Sigmoid colon (tissue), 7 donors: Measurements from ENCODE around the gene SVEP1. TPM values are rescaled to one million over a fixed set of nuclear protein-coding genes. Genes with fewer than 3 reads are reported as not detected.
A peak's percentile ranks its signal among the peaks of the same experiment; 100 is the strongest.

Source experiments
- DNase-seq: peaks from one replicate; pipeline ENCODE4 v3.0.0-alpha.2; 2019
- H3K27ac ChIP-seq, 4 donors: fragments of 200-600 bp; sonication (generic); one replicate each; pipeline ENCODE4 v1.5.1; 2016 to 2019; ENCODE audit warnings: mild to moderate bottlenecking in 1 of 4
- H3K27me3 ChIP-seq, 3 donors: fragments of 200-600 bp; sonication (generic); one replicate each; pipeline ENCODE4 v1.5.1; 2019; ENCODE audit warnings: mild to moderate bottlenecking in 1 of 3
- H3K36me3 ChIP-seq, 4 donors: fragments of 200-600 bp; sonication (generic); one replicate each; pipeline ENCODE4 v1.5.1; 2016 to 2019
- H3K4me1 ChIP-seq, 4 donors: fragments of 200-600 bp; sonication (generic); one replicate each; pipeline ENCODE4 v1.5.1; 2017 to 2019
- H3K4me3 ChIP-seq, 4 donors: fragments of 200-600 bp; sonication (generic); one replicate each; pipeline ENCODE4 v1.5.1; 2017 to 2019; ENCODE audit warnings: mild to moderate bottlenecking in 2 of 4, moderate library complexity in 1 of 4
- H3K9me3 ChIP-seq, 4 donors: fragments of 200-600 bp in 3 of 4; sonication (generic) in 3 of 4; one replicate each; pipeline versions ENCODE4 v1.5.1 to v1.6.1; 2013 to 2019
- CTCF ChIP-seq, 4 experiments: fragments of 450-650 bp in 3 of 4; fragments of 200-600 bp in 1 of 4; IDR thresholded peaks; one replicate each; pipeline ENCODE4 v1.5.1; 2016 to 2019; ENCODE audit warnings: antibody characterized with exemption in 4 of 4, mild to moderate bottlenecking in 3 of 4, moderate library complexity in 2 of 4
- EP300 ChIP-seq, 4 donors: sonication (generic); formaldehyde crosslinking; IDR thresholded peaks; one replicate each; pipeline ENCODE4 v1.6.1; 2017; ENCODE audit warnings: antibody characterized with exemption in 4 of 4
- POLR2A ChIP-seq, 2 donors: fragments of 450-650 bp; IDR thresholded peaks; one replicate each; pipeline ENCODE4 v1.6.1; 2016; ENCODE audit warnings: antibody characterized with exemption in 2 of 2, mild to moderate bottlenecking in 2 of 2, moderate library complexity in 2 of 2
- POLR2AphosphoS5 ChIP-seq, 4 donors: sonication (generic); formaldehyde crosslinking; IDR thresholded peaks; one replicate each; pipeline ENCODE4 v1.6.1; 2017; ENCODE audit warnings: antibody characterized with exemption in 4 of 4
- WGBS, 2 donors: extraction: QIAGEN DNeasy Blood & Tissue Kit; methylation state at CpG; one replicate each; pipeline ENCODE4 v1.1.7; 2013; 5-methylcytosine and 5-hydroxymethylcytosine counted together
- intact Hi-C: fragments of 100-400 bp; cut with DNase I; formaldehyde crosslinking; loops from one replicate; pipeline ENCODE4 v1.15.1; 2023
- polyA plus RNA-seq, 3 donors: library from polyadenylated mRNA; stranded (reverse); fragments of 200-250 nt; gene quantifications; one replicate each; pipeline ENCODE4 v1.2.3, GENCODE V29; 2013
- total RNA-seq, 4 donors: library from RNA; depleted of rRNA; stranded (reverse); fragments of >200 nt; gene quantifications; one replicate each; pipeline ENCODE4 v1.1.0, GENCODE V29; 2016
- donor health status: healthy with polysubstance abuse.
- donor health status: Bipolar disorder and iron deficiency.
- donor health status: healthy.

The SVEP1 gene
- total RNA-seq = 10 to 100 TPM; 24.3 to 77.5 (median 52.4) TPM
- 1 to 10 TPM in 2 of 3 donors, under 1 TPM in 1; 0.23 to 2.9 (median 2.4) TPM for polyA plus RNA-seq

- WGBS, 2 donors = 2% methylated on average over 89 of the region's 89 CpGs
Observed at GRCh38 chr9:110579034-110579861, at the start of gene SVEP1. SVEP1 (minus strand) TSS chr9:110579741; CDS start chr9:110579543, 198 bp downstream.

GRCh38 chr9:110626101-110626829, 46.7 kb upstream of the SVEP1 start:
- intact Hi-C loops = loop anchor here (10.0 kb wide), 1 partner anchor 721 kb away; no protein-coding TSS in a partner anchor
- H3K4me3 ChIP-seq = no peak overlapping the region
- WGBS, 2 donors = 55 to 63% methylated on average over 9 of the region's 9 CpGs
- peaks cover 0 to 9% (median 2%) of the 10 kb centered on the region in 4 donors for H3K4me1 ChIP-seq
- no peak overlapping the region for H3K27ac ChIP-seq
- H3K36me3 ChIP-seq = no peaks in the 10 kb centered on the region
- no peaks in the 10 kb centered on the region for H3K9me3 ChIP-seq
- no peak for DNase-seq
- H3K27me3 ChIP-seq = no peaks in the 10 kb centered on the region
- TF ChIP-seq EP300 (IDR thresholded peaks at IDR 0.05) (no peak), CTCF (IDR thresholded peaks at IDR 0.05) (no peak), POLR2AphosphoS5 (IDR thresholded peaks at IDR 0.05) (no peak), POLR2A (IDR thresholded peaks at IDR 0.05) (no peak)

More at GRCh38 chr9:110579034-110579861, at the start of gene SVEP1:
- peak within 1 kb of the TSS; percentile 61 to 78 (median 76) for H3K27ac ChIP-seq
- H3K4me3 ChIP-seq = peak within 1 kb of the TSS; percentile 21 to 57 (median 53)
- no peaks in the 10 kb centered on the region for H3K9me3 ChIP-seq
- peaks cover 0 to 21% (median 15%) of the 10 kb centered on the region in 4 donors for H3K4me1 ChIP-seq
- peaks cover 0 to 17% (median 0%) of the 10 kb centered on the region in 3 donors for H3K27me3 ChIP-seq
- TF ChIP-seq POLR2AphosphoS5 (IDR thresholded peaks at IDR 0.05) = peak in 1 of 4 donors; percentile 43
- no peak for TF ChIP-seq EP300 (IDR thresholded peaks at IDR 0.05)
- TF ChIP-seq POLR2A (IDR thresholded peaks at IDR 0.05) = no peak
- TF ChIP-seq CTCF (IDR thresholded peaks at IDR 0.05) = no peak
- no peaks in the 10 kb centered on the region for H3K36me3 ChIP-seq
- intact Hi-C loops = no loop called here
- peak; percentile 77 for DNase-seq

- intact Hi-C loops = loop anchor here (2.0 to 10.0 kb wide), 2 partner anchors 439 to 719 kb away; no protein-coding TSS in a partner anchor
- WGBS, 2 donors = 19 to 37% methylated on average over 3 of the region's 3 CpGs
- no peak for DNase-seq
Observed at GRCh38 chr9:110623462-110624025, 44.0 kb upstream of the SVEP1 start.

More at GRCh38 chr9:110623462-110624025, 44.0 kb upstream of the SVEP1 start:
- no peaks in the 10 kb centered on the region for H3K27me3 ChIP-seq
- no peak overlapping the region for H3K27ac ChIP-seq
- H3K9me3 ChIP-seq = no peaks in the 10 kb centered on the region
- TF ChIP-seq POLR2A (IDR thresholded peaks at IDR 0.05) (no peak), EP300 (IDR thresholded peaks at IDR 0.05) (no peak), CTCF (IDR thresholded peaks at IDR 0.05) (peak in 3 of 4 experiments; percentile 46 to 60 (median 57))
- no peak overlapping the region for H3K4me3 ChIP-seq
- no peaks in the 10 kb centered on the region for H3K36me3 ChIP-seq
- peaks cover 0 to 9% (median 2%) of the 10 kb centered on the region in 4 donors for H3K4me1 ChIP-seq
